GM18909 (cell line): Measurements from ENCODE around the gene SF3B3.
"Not testable (repeated sequence)": the region's sequence is repeated elsewhere in the genome, so short reads cannot be mapped to it uniquely, and the experiment has no call there.

Experiments
- ATAC-seq: cut with Tn5 transposase; IDR thresholded peaks from one replicate; pipeline ENCODE4 v1.9.1; 2021; ENCODE audit warnings: mild to moderate bottlenecking; ENCODE audit not compliant: unreplicated experiment, poor library complexity

Gene SF3B3

DNA sequence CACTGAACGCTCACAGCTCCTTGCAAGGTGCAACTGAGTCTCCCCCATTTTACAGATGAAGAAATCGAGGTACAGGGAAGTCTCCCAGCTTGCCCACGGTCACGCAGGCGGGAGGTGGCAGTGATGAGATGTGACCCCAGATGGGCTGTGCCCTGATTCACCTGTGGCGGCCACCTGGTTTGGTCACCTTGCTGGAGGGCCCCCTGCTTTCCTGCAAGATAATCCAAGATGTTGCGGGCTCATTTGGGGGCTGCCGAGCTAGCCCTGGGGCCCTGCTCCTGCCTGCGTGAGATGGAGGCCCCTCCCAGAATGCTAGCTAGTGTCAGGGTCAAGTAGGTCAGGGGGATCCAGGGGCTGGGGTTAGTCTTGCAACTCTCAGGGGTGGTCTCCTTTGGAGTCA lies 63.1 kb downstream of the SF3B3 start:
- no peak for ATAC-seq

DNA sequence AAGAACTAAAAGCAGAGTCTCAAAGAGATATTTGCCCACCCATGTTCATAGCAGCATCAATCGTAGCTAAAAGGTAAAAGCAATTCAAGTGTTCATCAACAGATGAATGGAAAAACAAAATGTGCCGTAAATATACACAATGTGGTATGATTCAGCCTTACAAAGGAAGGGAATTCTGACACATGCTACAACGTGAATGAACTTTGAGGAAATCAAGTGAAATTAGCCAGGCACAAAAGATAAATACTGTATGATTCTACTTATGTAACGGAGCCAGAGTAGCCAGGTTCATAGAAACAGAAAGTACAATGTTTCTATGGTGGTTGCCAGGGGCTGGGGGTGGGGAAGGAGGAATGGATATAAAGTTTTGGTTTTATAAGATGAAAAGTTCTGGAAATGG lies 64.9 kb downstream of the SF3B3 start:
- no peak for ATAC-seq

DNA sequence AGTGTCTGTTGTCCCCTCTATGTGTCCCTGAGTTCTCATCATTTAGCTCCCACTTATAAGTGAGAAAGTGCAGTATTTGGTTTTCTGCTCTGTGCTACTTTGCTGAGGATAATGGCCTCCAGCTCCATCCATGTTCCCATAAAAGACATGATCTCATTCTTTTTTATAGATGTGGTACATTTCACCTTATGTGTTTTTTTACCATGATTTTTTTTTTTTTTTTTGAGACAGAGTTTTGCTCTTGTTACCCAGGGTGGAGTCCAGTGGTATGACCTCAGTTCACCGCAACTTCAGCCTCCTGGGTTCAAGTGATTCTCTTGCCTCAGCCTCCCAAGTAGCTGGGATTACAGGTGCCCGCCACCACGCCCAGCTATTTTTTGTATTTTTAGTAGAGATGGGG lies 65.8 kb downstream of the SF3B3 start:
- not testable (repeated sequence) for ATAC-seq

DNA sequence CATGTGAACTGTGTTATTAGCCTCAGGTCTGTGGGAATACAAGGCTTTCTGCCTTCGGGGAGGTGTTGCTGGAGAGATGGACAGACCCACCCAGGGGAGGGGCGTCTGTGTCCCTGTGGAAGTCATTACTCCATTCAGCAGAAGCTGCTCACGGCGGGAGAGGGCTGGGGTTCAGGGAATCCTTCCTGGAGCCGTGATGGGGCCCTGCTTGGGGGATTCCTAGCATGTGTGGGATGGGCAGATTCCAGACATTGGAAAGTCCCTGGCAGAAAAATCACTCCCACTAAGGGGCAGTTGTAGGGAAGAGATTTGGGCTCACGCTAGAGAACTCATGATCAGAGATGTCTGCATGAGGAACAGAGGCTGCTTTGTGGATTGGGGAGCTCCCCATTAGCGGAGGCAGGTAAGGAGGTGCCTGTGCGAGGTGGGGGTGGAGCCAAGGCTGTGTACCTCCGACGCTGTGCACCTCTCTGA lies 66.4 kb downstream of the SF3B3 start:
- no peak for ATAC-seq

DNA sequence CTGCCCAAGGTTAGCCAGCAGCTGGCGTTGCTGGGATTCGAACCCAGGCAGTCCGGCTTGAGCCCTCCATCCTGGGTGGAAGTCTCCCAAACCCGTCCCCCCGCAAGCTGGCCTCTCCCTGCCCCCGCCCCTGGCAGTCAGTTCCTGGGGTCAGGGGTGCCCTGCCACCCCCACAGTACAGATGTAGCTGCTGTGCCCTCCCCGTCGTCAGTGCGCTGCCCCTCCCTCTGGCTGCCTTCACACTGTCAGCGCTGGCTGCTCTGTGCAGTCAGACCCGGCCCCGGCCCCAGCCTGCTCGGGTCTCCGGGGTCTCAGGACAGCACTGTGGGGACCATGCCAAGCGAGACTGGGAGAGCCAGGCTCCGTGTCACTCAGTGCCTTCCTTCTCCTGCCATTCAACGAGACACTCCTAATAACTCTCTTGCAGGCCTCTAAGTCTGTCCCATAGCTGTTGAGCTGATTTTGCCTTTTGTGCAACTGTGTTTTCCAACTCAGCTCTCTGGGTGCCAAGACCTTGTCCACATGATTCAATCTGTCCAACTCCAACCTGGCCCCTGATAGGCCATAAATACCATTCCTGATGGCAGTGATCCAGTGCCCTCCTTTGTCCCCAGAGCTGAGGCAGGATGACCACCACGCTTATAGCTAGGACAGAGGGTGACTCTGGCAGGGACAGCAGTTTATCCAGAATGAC lies 67.3 kb downstream of the SF3B3 start:
- ATAC-seq: no peak

DNA sequence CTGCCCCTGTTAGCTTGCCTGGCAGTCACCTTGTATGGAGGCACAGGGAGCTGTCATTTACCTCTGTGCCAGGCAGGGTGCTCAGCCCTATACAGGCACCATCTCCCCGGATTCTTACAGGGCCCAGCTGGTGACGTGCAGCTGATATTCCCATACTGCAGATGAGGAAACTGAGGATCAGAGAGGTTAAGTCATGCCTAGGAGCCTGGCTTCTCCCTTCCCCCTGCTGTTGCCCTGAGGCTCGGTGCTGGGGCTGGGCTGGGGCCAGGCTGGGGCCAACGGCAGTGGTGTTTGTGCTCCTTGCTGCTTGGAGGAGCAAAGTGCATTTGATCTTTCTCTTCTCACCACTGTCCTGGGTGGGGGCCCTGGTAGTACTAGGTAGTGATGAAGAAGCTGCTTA lies 68.0 kb downstream of the SF3B3 start:
- ATAC-seq: no peak

DNA sequence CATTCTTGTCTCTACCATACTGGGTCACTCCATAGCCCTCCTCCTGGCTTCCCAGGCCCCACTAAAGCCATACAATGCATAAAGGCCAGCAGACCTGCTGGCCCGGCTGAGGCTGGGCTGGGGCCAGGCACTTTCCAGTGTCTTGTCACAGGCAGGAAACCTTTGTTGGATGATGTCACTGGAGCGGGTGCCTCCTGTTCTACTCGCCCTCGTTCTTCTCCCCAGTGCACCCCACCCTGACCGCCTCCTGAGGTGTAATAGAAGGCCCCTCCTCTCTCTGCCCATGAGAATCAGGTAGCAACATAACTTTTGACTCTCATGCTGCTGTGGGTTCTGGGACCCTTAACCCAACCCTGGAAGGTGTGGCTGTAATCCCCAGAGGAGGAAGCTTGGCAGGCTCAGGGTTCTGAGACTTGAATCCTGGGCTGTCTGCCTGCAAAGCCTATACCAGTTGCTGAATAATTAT lies 68.5 kb downstream of the SF3B3 start:
- ATAC-seq: no peak

DNA sequence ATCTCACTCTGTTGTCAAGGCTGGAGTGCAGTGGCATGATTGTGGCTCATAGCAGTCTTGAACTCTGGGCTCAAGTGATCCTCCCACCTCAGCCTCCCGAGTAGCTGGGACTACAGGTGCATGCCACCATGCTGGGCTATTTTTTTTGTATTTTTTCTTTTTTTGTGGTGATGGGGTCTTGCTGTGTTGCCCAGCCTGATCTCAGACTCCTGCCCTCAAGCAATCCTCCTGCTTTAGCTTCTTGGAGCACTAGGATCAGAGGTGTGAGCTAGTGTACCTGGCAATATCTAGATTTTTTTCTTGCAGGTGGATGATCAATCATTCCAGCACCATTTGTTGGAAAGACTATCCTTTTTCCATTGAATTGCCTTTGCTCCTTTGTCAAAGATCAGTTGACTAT lies 69.9 kb downstream of the SF3B3 start:
- no peak for ATAC-seq

DNA sequence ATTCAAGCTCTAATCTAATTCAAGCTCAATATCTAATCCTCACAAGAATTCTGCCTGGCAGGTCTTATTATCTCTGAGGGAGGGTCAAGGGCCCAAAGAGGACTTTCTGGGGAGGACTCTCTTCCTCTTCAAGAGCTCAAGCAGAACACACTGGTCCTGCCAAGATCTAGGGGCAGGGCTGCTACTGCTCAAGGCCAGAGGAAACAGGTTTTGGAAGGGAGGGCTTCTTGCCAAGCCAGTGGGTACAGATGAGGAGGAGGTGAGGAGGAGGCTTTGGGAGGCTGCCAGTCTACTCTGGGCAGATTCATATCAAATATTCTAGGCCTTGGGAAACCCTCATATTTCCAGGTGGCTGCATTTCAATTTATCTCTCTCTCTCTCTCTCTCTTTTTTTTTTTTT lies 71.0 kb downstream of the SF3B3 start:
- ATAC-seq: no peak

DNA sequence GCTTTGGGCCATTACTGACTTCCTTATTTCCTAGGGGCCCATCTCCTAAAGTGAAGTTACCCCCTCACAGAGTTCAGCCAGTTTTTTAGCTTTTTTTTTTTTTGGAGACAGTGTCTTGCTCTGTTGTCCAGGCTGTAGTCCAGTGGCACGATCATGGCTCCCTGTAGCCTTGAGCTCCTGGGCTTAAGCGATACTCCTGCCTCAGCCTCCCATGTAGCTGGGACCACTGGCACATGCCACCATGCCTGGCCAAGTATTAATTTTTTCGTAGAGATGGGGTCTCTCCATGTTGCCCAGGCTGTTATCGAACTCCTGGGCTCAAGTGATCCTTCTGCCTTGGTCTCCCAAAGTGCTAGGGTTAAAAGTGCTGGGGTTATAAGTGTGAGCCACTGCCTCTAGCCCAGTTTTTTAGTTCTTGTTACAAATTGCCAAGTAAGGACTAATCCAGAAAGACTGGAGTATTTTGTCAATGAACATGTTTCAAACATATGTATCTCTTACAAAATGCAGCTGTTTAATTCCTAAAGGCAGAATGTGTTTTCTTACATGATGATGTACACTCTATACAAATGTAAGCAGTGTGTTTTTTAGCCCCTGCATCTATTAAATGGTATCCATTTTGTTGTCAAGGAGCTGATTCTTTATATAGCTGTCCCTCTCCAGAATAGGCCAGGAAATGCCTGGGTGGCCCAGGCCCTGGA lies 73.7 kb downstream of the SF3B3 start:
- ATAC-seq: no peak

DNA sequence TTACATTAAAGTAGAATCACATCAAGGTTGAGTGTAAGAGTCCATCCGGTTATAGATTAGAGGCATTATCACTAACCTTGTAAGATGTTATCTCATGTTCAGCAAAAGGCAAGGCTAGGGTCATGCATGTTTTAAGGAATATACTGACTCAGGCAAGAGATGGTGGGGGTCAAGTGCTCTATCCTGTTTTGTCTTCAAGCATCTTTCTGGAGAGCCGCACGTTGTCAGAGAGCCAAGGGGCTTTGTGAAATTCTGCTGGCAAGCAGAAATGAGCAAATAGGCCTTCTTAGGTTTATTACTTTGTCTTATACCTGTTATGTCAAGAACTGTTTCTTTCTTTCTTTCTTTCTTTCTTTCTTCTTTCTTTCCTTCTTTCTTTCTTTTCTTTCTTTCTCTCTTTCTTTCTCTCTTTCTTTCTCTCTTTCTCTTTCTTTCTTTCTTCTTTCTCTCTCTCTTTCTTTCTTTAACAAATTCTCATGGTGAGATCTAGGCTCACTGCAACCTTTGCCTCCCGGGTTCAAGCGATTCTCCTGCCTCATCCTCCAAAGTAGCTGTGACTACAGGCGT lies 75.4 kb downstream of the SF3B3 start:
- no peak for ATAC-seq

DNA sequence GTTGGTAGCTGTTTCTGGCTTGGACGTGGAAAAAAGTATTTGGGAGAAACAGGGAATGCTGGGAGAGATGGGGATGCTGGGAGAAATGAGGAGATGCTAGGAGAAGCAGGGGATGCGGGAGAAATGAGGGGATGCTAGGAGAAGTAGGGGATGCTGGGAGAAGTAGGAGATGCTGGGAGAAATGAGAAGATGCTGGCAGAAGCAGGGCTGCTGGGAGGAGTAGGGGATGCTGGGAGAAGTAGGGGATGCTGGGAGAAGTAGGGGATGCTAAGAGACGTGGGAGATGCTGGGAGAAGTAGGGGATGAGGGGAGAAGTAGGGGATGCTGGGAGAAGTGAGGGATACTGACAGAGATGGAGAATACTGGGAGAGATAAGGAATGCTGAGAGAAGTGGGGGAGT lies 77.1 kb downstream of the SF3B3 start:
- ATAC-seq: no peak

DNA sequence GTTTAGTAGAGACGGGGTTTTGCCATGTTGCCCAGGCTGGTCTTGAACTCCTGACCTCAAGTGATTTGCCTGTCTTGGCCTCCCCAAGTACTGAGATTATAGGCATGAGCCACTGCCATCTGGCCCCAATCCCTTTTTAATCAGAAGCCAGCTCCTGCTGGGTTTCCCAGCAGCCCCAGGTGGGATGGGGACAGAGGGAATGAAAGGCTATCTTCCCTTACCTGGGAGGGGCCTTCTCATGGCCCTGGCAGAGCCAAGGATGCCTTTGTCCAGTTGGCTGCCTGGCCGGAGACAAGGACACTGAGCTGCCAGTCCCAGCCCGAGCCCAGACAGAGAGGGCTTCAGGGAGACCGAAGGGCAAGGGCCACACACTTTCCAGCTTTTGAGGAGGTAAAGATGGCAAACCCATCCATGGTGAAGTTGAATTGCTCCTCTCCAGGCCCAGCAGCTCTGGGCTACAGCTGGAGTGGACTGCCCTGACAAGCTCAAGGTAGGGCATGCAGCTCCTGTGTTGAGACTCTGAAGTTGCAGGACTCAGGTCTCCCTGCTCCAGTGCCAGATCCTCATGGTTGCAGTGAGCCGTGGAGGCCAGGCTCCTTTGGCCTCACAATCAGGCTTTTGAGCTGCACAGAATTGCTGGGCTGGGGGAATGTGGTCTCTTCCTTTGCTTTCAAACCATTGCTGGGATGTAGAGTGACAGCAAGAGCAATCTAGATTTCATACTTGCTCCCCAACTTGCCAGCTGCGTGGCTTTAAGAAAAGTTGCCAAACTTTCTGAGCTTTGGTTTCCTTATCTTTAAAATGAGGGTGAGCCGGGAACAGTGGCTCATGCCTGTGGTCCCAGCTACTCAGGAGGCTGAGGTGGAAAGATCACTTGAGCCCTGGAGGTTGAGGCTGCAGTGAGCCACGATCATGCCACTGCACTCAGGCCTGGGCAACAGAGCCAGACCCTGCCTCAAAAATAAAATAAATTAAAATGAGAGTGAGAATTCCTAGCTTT lies 78.3 kb downstream of the SF3B3 start:
- no peak for ATAC-seq

DNA sequence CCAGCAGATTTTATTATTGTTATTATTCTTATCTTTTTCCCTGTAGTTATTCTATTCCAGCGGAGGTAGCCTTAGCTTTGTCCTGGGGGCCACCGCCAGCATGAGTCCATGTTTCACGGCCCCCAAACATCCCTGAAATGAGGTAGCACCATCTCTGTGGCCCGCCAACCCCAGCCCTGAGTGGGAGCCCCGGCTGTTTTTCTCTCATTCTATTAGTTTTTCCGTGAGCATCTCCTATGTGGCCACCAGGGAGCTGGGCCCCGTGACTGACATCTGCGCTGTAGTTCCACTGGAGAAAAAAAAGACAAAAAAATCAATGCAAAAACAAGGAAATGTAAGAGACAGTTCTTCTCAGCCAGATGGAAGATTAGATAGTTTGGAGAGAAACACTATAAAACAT lies 79.2 kb downstream of the SF3B3 start:
- ATAC-seq: no peak

DNA sequence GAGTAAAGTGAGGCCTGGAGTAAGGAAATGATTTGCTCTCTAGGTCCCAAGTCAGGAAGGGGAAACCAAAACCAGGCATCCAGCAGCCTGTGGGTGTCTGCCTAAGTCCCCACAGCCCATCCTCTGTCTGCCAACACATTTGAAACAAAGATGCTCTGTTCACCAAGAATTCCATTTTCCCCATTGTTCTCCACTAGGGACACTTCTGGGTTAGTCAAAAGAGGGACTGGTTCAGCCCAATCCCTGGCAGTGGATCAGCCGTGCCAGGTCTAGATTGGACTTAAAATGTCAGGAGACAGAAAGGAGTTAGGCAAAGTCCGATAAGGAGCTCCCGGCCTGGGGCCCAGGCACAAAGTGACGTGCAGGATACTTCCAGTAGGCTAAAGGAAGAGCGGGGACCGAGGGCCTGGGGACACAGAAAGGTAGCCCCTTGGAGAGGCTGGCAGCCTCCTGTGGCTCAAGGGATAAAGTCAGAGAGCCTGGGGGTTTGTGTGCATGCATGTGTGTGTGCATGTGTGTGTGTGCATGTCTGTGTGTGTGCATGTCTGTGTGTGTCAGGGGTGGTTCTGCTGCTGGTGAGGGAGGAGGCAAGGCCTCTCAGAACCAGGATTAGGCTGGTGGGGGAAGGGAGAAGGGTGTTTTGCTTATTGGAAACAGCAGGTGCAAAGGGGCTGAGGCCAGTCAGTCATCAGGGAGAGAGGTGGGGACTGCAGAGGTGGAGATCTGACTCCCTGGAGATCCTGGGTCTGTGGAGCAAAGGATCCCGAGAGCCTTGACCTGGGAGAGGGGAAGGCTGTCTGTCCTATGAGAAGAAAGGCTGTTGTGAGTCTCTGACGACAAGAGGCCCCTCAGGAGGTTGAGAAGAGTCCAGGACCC lies 81.0 kb downstream of the SF3B3 start:
- ATAC-seq: no peak

DNA sequence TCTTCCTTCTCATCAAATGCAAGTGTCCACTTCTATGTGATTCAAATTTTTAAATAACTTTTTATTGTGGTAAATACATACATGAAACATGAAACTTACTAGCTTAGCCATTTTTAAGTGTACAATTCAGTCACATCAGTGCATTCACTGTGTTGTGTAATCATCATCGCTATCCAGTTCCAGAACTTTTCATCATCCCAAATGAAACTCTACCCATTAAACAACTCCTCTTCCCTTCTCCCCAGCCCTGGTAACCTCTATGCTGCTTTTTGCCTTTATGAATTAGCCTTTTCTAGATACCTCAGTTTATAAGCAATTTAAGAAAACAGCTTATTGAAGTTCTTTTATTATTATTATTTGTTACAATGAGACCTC lies 81.7 kb downstream of the SF3B3 start:
- ATAC-seq: no peak

DNA sequence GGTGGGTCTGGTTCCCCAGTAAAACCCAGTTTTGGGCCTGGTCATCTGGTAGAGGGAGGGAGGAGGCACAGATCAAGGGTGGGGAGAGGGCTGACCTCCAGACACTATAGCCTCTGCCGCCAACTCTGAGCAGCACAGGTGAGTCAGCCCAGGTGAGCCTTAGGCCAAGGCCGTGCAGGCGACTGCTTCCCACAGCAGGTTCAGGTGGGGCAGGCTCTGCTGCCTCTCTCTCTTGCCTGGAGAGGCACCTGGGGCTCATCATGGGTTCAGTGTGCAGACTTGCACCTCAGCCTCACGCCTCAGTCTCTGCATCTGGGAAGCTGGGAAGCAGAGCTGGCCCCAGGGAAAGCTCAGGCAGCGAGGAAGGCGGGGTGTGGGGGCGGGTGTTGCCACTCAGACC lies 84.9 kb downstream of the SF3B3 start:
- ATAC-seq: no peak

DNA sequence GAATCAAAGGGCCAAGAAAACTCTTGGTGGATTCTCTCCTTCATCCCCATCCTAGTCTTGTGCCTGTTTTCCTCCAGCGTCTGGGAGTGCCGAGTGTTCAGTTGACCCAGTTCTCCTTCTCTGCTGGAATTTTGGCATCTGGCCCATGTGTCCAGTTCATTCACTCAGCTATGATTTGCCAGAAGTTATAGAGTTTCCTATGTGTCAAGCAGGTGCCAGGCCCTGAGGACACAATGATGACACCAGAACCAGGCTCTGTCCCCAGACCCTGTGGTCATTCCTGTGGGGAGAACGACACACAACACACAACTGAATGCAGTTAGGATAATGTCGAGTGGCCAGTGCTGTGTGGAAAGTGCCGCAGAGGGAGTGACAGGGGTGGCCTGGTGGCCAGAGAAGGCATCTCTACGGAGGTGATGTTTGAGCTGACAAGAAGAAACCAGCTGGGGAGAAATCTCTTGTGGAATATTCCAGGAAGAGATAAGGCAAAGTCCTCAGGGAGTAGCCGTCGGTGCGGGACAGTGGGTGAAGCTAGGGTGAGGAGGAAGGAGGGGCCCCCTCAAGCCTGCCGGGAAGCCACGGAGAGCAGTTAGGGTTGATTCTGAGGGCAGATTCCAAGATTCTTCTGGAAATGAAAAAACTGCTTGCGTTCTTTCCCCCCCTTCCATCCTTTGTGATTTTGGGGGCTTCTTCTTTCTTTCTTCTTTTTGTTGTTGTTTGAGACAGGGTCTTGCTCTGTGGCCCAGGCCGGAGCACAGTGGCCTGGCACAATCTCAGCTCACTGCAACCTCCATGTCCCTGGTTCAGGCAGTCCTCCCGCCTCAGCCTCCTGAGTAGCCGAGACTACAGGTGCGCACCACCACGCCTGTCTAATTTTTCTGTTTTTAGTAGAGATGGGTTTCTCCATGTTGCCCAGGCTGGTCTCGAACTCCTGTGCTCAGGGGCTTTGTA lies 86.9 kb downstream of the SF3B3 start:
- no peak for ATAC-seq

DNA sequence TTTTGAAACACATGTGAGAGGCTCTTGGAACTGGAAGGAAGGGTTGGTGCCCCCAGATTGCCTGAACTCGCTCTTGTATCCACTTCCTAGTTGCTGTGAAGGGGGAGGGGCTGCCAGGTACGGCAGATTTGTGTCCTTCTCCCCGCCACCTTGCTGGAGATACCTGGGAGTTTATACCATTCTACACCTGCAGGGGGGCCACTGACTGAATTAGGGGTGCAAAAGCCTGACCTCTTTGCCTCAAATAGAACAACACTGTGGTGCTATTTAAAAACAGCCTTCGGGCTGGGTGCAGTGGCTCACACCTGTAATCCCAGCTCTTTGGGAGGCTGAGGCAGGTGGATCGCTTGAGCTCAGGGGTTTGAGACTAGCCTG lies 87.6 kb downstream of the SF3B3 start:
- no peak for ATAC-seq
